ENCODE results near the gene CERS6.

CERS6 gene

GRCh38 chr2:168608796-168609195 is 152.7 kb downstream of the CERS6 start:
- DNase-seq, result no peak

GRCh38 chr2:168611091-168611490 is 155.0 kb downstream of the CERS6 start:
- DNase-seq, result no peak

- DNase-seq, result no peak
Measured at GRCh38 chr2:168611896-168612650, 156.0 kb downstream of the CERS6 start.

- no peak for DNase-seq
Measured at GRCh38 chr2:168612719-168613118, 156.6 kb downstream of the CERS6 start.

GRCh38 chr2:168613551-168613950 is 157.5 kb downstream of the CERS6 start:
- no peak for DNase-seq

- DNase-seq, result no peak
Measured at GRCh38 chr2:168614172-168615018, 158.3 kb downstream of the CERS6 start.

- DNase-seq, result no peak
Measured at GRCh38 chr2:168620554-168620953, 164.5 kb downstream of the CERS6 start.

GRCh38 chr2:168622559-168622958 is 166.5 kb downstream of the CERS6 start:
- DNase-seq, result no peak

- no peak for DNase-seq
Measured at GRCh38 chr2:168624028-168624427, 168.0 kb downstream of the CERS6 start.

- DNase-seq, result no peak
Measured at GRCh38 chr2:168626096-168626495, 170.0 kb downstream of the CERS6 start.

- no peak for DNase-seq
Measured at GRCh38 chr2:168626647-168627046, 170.6 kb downstream of the CERS6 start.

GRCh38 chr2:168632709-168633121 is 176.6 kb downstream of the CERS6 start:
- DNase-seq, result no peak

- no peak for DNase-seq
Measured at GRCh38 chr2:168633200-168633599, 177.1 kb downstream of the CERS6 start.

- no peak for DNase-seq
Measured at GRCh38 chr2:168633895-168634294, 177.8 kb downstream of the CERS6 start.

GRCh38 chr2:168635065-168635577 is 179.0 kb downstream of the CERS6 start:
- no peak for DNase-seq

- no peak for DNase-seq
Measured at GRCh38 chr2:168639018-168639417, 182.9 kb downstream of the CERS6 start.

- DNase-seq, result no peak
Measured at GRCh38 chr2:168639441-168639898, 183.4 kb downstream of the CERS6 start.

GRCh38 chr2:168640039-168640438 is 184.0 kb downstream of the CERS6 start:
- DNase-seq, result no peak

- DNase-seq, result no peak
Measured at GRCh38 chr2:168641636-168642035, 185.6 kb downstream of the CERS6 start.

- DNase-seq, result no peak
Measured at GRCh38 chr2:168642873-168643272, 186.8 kb downstream of the CERS6 start.

- no peak for DNase-seq
Measured at GRCh38 chr2:168643979-168644378, 187.9 kb downstream of the CERS6 start.

- no peak for DNase-seq
Measured at GRCh38 chr2:168645696-168646338, 189.7 kb downstream of the CERS6 start.

- no peak for DNase-seq
Measured at GRCh38 chr2:168649105-168649504, 193.0 kb downstream of the CERS6 start.
